ENCODE results near the gene SNX18.

Gene SNX18

GRCh38 chr5:54581831-54582548, 64.4 kb downstream of the SNX18 start:
- no peak for DNase-seq

GRCh38 chr5:54586336-54586735, 68.8 kb downstream of the SNX18 start:
- no peak for DNase-seq

GRCh38 chr5:54589786-54590185, 72.2 kb downstream of the SNX18 start:
- no peak for DNase-seq

- DNase-seq, result no peak
These were observed 73.3 kb downstream of the SNX18 start for GRCh38 chr5:54590824-54591223.

- no peak for DNase-seq
These were observed 76.2 kb downstream of the SNX18 start for GRCh38 chr5:54593779-54594178.

- DNase-seq, result no peak
These were observed 76.6 kb downstream of the SNX18 start for GRCh38 chr5:54594181-54594580.

- DNase-seq, result no peak
These were observed 78.2 kb downstream of the SNX18 start for GRCh38 chr5:54595721-54596120.

Measured in activated naive CD4-positive, alpha-beta T cell (primary cell).